Caco-2 (cell line): Measurements from ENCODE around the gene PDE4D. TPM values are rescaled to one million over a fixed set of nuclear protein-coding genes. Genes with fewer than 3 reads are reported as not detected.

Experiments
- BruUV-seq: library from RNA; stranded (reverse); fragments of 400-500 nt; replicated peaks from 2 replicates; lab custom pipeline; 2021; lab: Mats Ljungman, UMichigan
- CTCF ChIA-PET: fragments of 300-600 bp; sonication (Branson Sonifier 250); formaldehyde crosslinking; loops from one replicate; lab custom pipeline; 2022; ENCODE audit warnings: antibody characterized with exemption; lab: Charles Lee
- POLR2A ChIA-PET: fragments of 300-600 bp; sonication (Branson Sonifier 250); formaldehyde crosslinking; loops from one replicate; lab custom pipeline; 2022; ENCODE audit warnings: antibody characterized with exemption; lab: Charles Lee
- DNase-seq, 2 experiments: peaks; one replicate each; pipeline versions ENCODE4 v3.0.0 to v3.0.0-alpha.2; 2020 to 2022
- H3K27me3 ChIP-seq: replicated peaks from 2 replicates; pipeline ENCODE4 v1.6.0; 2011; ENCODE audit warnings: low read length; ENCODE audit not compliant: control insufficient read depth, insufficient read depth
- H3K36me3 ChIP-seq: 2 replicates; pipeline ENCODE4 v1.5.1; 2011; ENCODE audit warnings: low read length; ENCODE audit not compliant: control insufficient read depth, insufficient read depth
- H3K4me1 ChIP-seq: fragments of 250-450 bp; sonication (Bioruptor Pico); 2 replicates; pipeline ENCODE4 v1.5.1; 2020; ENCODE audit warnings: mild to moderate bottlenecking
- H3K4me3 ChIP-seq: 2 replicates; pipeline ENCODE4 v1.5.1; 2011; ENCODE audit warnings: low read depth, mild to moderate bottlenecking, control low read depth, low read length
- H3K9me3 ChIP-seq: fragments of 250-450 bp; sonication (Bioruptor Pico); 2 replicates; pipeline ENCODE4 v1.5.1; 2020; ENCODE audit warnings: mild to moderate bottlenecking, moderate library complexity
- H3K27ac Mint-ChIP-seq: one replicate; pipeline ENCODE4 v1.8.0; 2022; ENCODE audit warnings: mixed read lengths; ENCODE audit not compliant: unreplicated experiment
- H3K27me3 Mint-ChIP-seq: one replicate; pipeline ENCODE4 v1.8.0; 2022; ENCODE audit warnings: mixed read lengths; ENCODE audit not compliant: insufficient read depth, unreplicated experiment
- H3K36me3 Mint-ChIP-seq: one replicate; pipeline ENCODE4 v1.8.0; 2022; ENCODE audit warnings: mild to moderate bottlenecking, mixed read lengths; ENCODE audit not compliant: insufficient read depth, unreplicated experiment
- H3K4me1 Mint-ChIP-seq: one replicate; pipeline ENCODE4 v1.8.0; 2022; ENCODE audit warnings: low read depth, mixed read lengths; ENCODE audit not compliant: unreplicated experiment
- H3K4me3 Mint-ChIP-seq: one replicate; pipeline ENCODE4 v1.8.0; 2022; ENCODE audit warnings: mild to moderate bottlenecking, moderate library complexity, mixed read lengths; ENCODE audit not compliant: unreplicated experiment
- H3K9me3 Mint-ChIP-seq: one replicate; pipeline ENCODE4 v1.8.0; 2022; ENCODE audit warnings: mixed read lengths; ENCODE audit not compliant: unreplicated experiment
- CTCF ChIP-seq, 2 experiments: fragments of 200-600 bp in 1 of 2; IDR thresholded peaks; 1 replicate in 1 of 2; 2 replicates in 1 of 2; pipeline versions ENCODE4 v1.5.1 to v1.8.0; 2011 to 2022; ENCODE audit warnings: antibody characterized with exemption in 1 of 2, control low read depth in 1 of 2, inconsistent platforms in 1 of 2, low read depth in 1 of 2, low read length in 1 of 2, mild to moderate bottlenecking in 1 of 2, moderate library complexity in 1 of 2; ENCODE audit not compliant: insufficient read depth in 1 of 2, severe bottlenecking in 1 of 2, unreplicated experiment in 1 of 2
- intact Hi-C: fragments of 100-400 bp; cut with micrococcal nuclease; formaldehyde crosslinking; loops from one replicate; pipeline ENCODE4 v1.10.0; 2022; ENCODE audit not compliant: unreplicated experiment
- total RNA-seq: library from RNA; stranded (reverse); gene quantifications from 2 replicates; pipeline ENCODE4 v1.2.3, GENCODE V29; 2022

PDE4D gene
- total RNA-seq, 1 experiment from 2014 or later: 89.8 TPM

DNA sequence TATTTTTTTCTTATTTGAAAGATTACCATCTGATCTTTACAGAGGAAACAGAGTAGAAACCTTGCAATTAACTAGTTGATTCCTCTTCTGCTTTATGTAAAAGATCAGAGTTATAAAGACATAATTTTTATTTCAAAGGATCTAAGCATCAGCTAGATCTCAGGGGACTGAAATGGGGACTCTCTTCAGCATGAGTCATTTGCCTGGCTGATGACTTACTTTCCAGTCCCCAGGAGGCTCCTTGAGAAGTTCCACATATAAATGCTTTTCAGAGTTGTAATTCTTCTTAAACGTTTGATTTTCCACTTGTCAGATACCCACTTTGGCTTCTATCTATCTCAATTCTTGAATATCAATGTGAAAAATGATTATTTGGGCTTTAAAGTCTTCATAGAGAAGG is 921.2 kb downstream of the PDE4D start:
- no peak for TF ChIP-seq CTCF (IDR thresholded peaks at IDR 0.05; ENCODE audit: insufficient read depth in 1 of 2, low read depth in 1 of 2, low read length in 1 of 2, severe bottlenecking in 1 of 2, unreplicated experiment in 1 of 2)
- no peaks in the 10 kb centered on the region for H3K36me3 ChIP-seq
- H3K4me1 Mint-ChIP-seq: peaks cover 10% of the 10 kb centered on the region
- CTCF ChIA-PET: no interaction called here
- H3K36me3 Mint-ChIP-seq: peaks cover 84% of the 10 kb centered on the region
- POLR2A ChIA-PET: no interaction called here
- intact Hi-C loops: no loop called here
- no peaks in the 10 kb centered on the region for H3K27me3 Mint-ChIP-seq
- DNase-seq: no peak
- no TSS peak for BruUV-seq
- H3K9me3 Mint-ChIP-seq: no peaks in the 10 kb centered on the region
- no peak overlapping the region for H3K4me3 Mint-ChIP-seq
- H3K4me3 ChIP-seq: no peak overlapping the region
- H3K4me1 ChIP-seq: no peaks in the 10 kb centered on the region
- no peaks in the 10 kb centered on the region for H3K27me3 ChIP-seq
- H3K9me3 ChIP-seq: no peaks in the 10 kb centered on the region
- H3K27ac Mint-ChIP-seq: no peak overlapping the region

GRCh38 chr5:58970766-58971165 is 922.8 kb downstream of the PDE4D start:
- no peaks in the 10 kb centered on the region for H3K9me3 ChIP-seq
- no peak for DNase-seq
- no peaks in the 10 kb centered on the region for H3K4me1 ChIP-seq
- Mint-ChIP-seq H3K4me3 (no peak overlapping the region), H3K36me3 (peaks cover 75% of the 10 kb centered on the region), H3K27ac (no peak overlapping the region), H3K9me3 (no peaks in the 10 kb centered on the region), H3K4me1 (peaks cover 10% of the 10 kb centered on the region), H3K27me3 (no peaks in the 10 kb centered on the region)
- no peak for TF ChIP-seq CTCF (IDR thresholded peaks at IDR 0.05; ENCODE audit: insufficient read depth in 1 of 2, low read depth in 1 of 2, low read length in 1 of 2, severe bottlenecking in 1 of 2, unreplicated experiment in 1 of 2)
- ChIA-PET CTCF (interaction anchor here (0.7 kb wide), 1 partner anchor 257 kb away, joined by 3 read pairs; no protein-coding TSS in a partner anchor), POLR2A (interaction anchor here (0.6 kb wide), 2 partner anchors 525 to 530 kb away, joined by 3 to 4 read pairs; no protein-coding TSS in a partner anchor)
- intact Hi-C loops: no loop called here
- H3K27me3 ChIP-seq: no peaks in the 10 kb centered on the region
- H3K4me3 ChIP-seq: no peak overlapping the region
- no TSS peak for BruUV-seq
- no peaks in the 10 kb centered on the region for H3K36me3 ChIP-seq

DNA sequence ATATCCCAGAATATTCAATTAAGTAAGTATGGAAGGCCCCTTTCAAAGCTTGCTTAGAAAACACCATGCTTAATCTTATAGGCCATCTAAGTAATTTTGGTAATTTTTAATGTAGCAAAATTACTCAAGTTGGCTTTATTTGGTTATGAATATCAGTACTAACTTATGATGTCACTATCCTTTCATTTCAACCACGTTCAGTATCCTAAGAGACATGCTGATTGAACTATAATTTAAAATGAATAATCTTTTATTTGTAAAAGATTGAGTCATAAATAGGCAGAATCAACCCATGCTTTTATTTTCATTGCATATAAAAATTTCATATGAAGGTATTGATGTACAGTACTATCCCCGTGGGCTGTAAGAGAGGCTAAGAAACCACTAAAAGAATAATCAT is 923.7 kb downstream of the PDE4D start:
- no peaks in the 10 kb centered on the region for H3K9me3 Mint-ChIP-seq
- no peaks in the 10 kb centered on the region for H3K27me3 ChIP-seq
- H3K9me3 ChIP-seq: no peaks in the 10 kb centered on the region
- H3K36me3 Mint-ChIP-seq: peaks cover 65% of the 10 kb centered on the region
- TF ChIP-seq CTCF (IDR thresholded peaks at IDR 0.05; ENCODE audit: insufficient read depth in 1 of 2, low read depth in 1 of 2, low read length in 1 of 2, severe bottlenecking in 1 of 2, unreplicated experiment in 1 of 2): no peak
- intact Hi-C loops: no loop called here
- CTCF ChIA-PET: no interaction called here
- no peak overlapping the region for H3K27ac Mint-ChIP-seq
- no peaks in the 10 kb centered on the region for H3K27me3 Mint-ChIP-seq
- POLR2A ChIA-PET: interaction anchor here (0.6 kb wide), 1 partner anchor 25 kb away, joined by 3 read pairs; no protein-coding TSS in a partner anchor
- no peak overlapping the region for H3K4me3 ChIP-seq
- BruUV-seq: no TSS peak
- no peaks in the 10 kb centered on the region for H3K36me3 ChIP-seq
- H3K4me1 Mint-ChIP-seq: peaks cover 10% of the 10 kb centered on the region
- no peak overlapping the region for H3K4me3 Mint-ChIP-seq
- DNase-seq: no peak
- no peaks in the 10 kb centered on the region for H3K4me1 ChIP-seq
